GM21528 (cell line): ENCODE results near the gene PRCC.
"Not testable (repeated sequence)": the region's sequence is repeated elsewhere in the genome, so short reads cannot be mapped to it uniquely, and the experiment has no call there.

Experiments
- ATAC-seq: cut with Tn5 transposase; IDR thresholded peaks from one replicate; pipeline ENCODE4 v1.9.1; 2021; ENCODE audit warnings: mild to moderate bottlenecking, moderate library complexity; ENCODE audit not compliant: unreplicated experiment, low FRiP score

PRCC gene

DNA sequence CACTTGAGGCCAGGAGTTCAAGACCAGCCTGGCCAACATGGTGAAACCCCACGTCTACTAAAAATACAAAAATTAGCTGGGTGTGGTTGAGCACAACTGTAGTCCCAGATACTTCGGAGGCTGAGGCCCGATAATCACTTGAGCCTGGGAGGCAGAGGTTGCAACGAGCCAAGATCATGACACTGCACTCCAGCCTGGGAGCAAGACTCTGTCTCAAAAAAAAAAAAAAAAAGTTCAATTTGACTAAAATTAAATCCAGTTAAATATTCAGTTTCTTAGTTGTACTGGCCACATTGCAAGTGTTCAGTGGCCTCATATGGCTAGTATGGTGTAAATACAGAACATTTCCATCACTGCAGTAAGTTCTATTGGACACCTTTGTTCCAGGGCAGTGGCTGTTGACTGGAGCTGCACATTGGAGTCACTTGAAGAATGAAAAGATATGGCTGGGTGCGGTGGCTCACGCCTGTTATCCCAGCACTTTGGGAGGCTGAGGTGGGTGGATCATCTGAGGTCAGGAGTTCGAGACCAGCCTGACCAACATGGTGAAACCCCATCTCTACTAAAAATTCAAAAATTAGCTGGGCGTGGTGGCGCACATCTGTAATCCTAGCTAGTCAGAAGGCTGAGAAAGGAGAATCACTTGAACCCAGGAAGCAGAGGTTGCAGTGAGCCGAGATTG lies 9.6 kb upstream of the PRCC start:
- ATAC-seq: not testable (repeated sequence)

GRCh38 chr1:156760092-156760795 lies 7.1 kb upstream of the PRCC start:
- ATAC-seq: no peak

DNA sequence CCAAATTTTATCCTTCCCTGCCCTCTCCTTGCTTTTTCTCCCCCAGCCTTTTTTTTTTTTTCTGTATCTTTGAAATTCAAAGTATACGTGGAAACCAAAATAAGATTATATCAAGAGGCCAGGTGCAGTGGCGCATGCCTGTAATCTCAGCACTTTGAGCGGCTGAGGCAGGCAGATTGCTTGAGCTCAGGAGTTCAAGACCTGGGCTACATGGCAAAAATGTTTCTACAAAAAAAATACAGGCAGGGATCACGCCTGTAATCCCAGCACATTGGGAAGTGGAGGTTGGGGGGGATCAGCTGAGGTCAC lies 6.6 kb upstream of the PRCC start:
- ATAC-seq: no peak

GRCh38 chr1:156765136-156765535 lies 2.2 kb upstream of the PRCC start:
- ATAC-seq: not testable (repeated sequence)

GRCh38 chr1:156765666-156766065 lies 1.7 kb upstream of the PRCC start:
- no peak for ATAC-seq

DNA sequence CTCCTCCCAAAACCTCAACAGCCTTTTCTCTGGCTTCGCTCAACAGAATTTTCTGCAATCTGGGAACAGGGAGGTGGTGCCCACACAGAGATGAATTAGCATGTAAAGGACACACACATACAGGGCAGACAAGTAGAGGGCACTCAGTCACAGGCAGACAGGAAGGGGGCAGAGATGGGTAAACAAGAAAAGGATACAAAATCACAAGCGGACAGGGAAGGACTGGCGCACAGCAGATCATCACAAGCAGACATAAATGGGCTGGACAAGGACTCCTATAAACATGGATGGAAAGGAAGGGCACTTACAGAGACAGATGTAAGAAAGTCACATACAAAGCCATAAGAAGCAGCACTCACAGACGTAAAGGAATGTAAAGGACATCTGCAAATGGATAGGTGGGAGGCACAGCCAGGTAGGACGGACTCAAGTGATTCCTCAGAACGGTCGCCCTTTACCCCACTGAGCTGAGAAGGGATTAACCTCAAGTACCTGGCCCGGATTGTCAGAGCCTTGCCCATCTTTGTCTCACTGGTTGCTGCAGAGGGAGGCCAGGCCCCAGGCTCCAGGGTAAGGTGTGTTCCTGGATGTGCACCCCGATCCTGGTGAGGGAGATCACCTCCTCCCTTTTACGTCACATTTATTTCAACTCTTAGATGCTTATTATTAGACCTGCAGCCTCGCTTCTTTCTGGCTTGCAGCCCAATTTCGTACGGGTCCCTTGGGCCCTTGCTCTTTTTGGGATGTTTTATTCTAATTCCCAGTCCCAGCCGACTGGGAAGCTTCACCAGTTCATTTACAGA lies 836 bp upstream of the PRCC start:
- ATAC-seq: peak; percentile 27

DNA sequence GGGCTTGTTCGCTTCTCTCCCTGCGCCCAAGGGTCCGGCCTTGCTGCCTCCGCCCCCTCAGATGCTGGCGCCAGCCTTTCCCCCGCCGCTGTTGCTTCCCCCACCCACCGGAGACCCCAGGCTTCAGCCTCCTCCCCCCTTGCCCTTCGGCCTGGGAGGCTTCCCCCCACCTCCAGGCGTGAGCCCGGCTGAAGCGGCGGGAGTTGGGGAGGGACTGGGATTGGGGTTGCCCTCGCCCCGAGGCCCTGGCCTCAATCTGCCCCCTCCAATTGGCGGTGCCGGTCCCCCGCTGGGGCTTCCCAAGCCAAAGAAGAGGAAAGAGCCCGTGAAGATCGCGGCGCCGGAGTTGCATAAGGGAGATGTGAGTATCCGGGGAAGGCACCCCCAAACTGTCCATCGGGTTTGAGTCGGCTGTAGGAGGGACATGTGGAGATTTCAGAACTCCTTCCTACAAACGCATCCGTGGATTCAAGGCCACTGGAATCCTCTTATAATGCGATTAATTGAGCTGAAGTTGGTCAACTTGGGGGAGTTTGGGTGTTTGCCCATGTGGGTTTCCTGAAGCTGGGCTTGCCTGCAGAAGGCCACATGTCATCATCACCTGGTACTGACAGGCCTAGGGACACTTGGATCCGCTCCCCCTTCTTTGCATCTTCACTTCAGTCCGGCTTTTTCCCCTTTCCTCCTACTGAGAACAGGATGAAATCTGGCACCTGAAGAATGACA lies 707 bp downstream of the PRCC start:
- peak; percentile 8 for ATAC-seq

GRCh38 chr1:156768610-156769295 lies 1.4 kb downstream of the PRCC start:
- ATAC-seq: no peak

DNA sequence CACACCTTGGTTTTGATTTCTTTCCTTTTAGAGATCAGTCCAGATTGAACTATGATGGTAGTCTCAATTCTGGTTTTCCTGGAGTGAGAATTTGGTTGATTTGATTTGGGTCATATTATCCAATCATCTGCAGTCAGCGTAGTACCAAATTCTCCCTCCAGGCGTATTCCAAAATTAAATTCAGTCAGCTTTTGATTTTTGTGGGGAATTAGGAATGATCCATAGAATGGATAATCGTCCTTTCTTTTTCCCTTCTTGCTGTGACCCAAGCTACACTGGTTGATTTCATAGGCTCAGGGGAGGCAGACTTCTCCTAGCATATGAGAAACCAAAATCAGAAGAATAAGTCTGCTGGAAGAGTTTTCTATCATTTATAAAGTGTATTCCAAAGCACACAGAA lies 4.9 kb downstream of the PRCC start:
- ATAC-seq: no peak

DNA sequence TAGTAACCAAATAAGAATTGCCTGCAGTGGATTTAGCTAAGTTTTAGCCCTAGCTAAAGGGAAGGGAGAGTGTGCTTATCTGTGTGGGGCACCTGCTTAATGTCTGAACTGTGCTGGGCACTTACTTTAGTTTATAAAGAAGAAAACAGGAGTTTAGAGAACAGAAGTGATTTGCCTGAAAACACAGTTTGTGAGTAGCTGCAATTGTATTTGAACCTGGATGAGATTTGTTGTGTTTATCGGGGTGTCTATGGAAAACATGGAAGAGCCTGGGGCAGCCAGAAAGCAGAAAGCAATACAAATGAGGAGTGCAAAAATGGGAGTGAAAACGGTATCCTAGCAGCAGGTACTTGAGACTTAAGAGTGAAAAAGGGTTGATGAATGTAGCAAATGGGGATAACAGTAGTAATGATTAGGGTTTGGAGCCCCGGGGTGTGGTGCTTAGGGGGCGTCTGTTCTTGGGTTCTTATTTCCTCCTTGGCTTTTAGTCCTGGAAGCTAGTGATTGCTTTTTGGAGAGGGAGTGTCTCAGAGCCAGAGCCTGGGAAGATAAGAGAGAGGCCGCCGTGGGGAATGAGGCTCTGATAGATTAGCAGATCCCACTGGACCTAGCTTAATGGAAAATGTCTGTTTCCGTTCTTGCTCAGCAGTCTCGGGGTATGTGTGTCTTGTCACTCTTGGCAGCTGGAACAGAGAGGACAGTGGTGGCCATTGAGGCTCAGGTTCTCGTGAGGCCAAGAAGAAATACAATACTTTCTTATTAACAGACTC lies 5.6 kb downstream of the PRCC start:
- ATAC-seq: no peak

DNA sequence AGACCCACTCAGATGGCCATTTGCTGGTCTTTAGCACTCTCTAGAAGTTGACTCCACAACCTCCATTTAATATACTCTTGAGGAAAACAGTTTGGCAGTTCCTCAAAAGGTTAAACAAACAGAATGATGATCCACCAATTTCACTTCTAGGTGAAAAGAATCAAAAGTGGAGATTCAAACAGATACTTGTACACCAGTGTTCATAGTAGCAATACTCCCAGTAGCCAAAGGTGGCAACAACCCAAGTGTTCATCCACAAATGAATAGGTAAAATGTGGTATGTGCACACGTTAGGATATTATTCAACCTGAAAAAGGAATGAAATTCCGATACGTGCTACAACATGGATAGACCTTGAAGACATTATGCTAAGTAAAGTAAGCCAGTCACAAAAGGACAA lies 6.3 kb downstream of the PRCC start:
- no peak for ATAC-seq

- no peak for ATAC-seq
Observed at GRCh38 chr1:156775799-156776198, 8.5 kb downstream of the PRCC start.

- no peak for ATAC-seq
Observed at GRCh38 chr1:156776942-156777341, 9.6 kb downstream of the PRCC start.

DNA sequence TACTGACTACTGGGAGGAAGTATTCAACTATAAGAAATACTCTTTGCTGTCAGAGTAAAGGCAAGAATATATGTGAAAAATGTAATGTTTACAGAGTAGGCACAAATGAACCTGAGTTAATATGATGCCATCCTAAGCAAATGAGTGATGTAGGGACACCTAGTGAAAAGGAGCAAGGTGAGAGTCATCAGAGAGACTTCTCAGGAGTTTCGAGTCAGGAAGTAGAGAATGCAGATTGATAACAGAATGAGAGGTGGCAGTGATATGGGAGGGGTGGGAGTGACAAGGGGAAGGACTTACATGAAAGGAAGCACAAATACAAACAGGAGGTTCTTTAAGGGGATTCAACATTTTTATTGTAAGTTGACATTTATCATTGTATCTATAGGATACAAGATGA lies 10.2 kb downstream of the PRCC start:
- ATAC-seq: no peak

DNA sequence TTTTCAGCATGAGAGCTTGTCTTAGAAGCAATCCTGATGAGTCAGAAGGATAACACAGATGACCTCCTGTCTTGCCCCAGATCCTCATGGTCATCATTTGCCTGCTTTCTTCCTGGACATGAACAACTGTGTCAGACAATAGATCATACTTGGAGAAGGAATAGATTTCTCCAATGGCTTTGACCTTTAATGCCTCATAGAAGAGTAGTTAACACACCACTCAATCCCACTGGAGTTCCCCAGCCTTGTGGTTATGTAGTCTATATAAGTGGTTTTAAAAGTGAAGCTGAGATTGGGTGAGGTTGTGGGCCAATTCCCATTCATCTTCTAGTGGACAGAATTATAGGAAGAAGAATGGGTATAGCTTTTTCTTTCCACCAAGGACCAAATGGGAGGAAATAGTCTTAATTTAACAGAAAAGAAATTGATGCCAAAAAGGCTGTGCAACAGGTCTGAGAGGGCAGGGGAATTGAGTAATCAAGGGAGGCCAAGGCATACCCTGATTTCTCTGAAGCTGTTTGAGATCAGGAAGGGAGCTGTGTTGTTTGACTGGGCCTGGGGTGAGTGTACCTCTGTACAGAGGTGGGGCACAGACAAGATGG lies 14.4 kb downstream of the PRCC start:
- ATAC-seq: no peak

DNA sequence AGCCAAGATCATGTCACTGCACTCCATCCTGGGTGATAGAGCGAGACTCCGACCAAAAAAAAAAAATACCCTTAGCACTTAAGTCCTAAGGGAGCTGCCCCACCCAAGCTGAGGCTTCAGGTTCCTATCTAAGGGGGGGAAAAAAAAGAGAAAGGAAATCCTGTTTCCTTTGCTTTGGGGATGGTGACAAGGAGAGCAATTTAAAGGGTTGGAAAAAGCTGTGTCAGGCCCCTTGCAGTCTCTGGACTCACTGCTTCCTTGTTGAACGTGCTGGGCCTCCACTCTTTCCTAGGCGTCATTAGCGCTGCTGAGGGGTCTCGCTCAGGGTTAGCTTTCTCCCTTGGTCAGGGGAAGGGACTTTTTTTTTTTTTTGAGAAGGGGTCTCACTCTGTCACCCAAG lies 18.1 kb downstream of the PRCC start:
- ATAC-seq: no peak

- ATAC-seq: no peak
Observed at GRCh38 chr1:156786640-156787039, 19.3 kb downstream of the PRCC start.

- no peak for ATAC-seq
Observed at GRCh38 chr1:156788136-156788535, 20.8 kb downstream of the PRCC start.

GRCh38 chr1:156789621-156790318 lies 22.4 kb downstream of the PRCC start:
- no peak for ATAC-seq
